ENCODE results near the gene FBP1. TPM values are rescaled to one million over a fixed set of nuclear protein-coding genes. Genes with fewer than 3 reads are reported as not detected.

Gene FBP1
- total and polyA plus RNA-seq, 10 of the 15 experiments (the other 5 are each of a cell fraction or from before 2014, with no cell fraction given), result 0.11 to 0.38 (median 0.15) TPM; not detected in 7

DNA sequence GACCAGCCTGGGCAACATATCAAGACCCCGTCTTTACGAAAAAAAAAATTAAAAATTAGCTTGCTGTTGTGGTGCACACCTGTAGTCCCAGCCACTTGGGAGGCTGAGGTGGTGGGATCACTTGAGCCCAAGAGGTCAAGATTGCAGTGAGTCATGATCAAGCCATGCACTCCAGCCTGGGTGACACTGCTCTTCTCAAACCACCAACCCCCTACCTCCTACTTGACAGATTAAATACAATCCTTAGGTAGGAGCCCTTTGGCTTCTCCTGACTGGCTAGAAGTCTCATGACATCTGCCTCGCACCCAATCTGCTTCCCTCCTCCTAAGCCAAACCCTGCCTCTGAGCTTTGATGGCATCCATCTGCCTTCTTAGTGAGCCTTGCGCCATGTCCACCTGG lies 11.6 kb upstream of the FBP1 start:
- RAD21 ChIA-PET (ENCODE audit: unreplicated experiment), result no interaction called here
- no peak for ATAC-seq
- FAIRE-seq, result no peak
- BruUV-seq (replicated peaks), result no TSS peak
- no peak overlapping the region for H3K9ac ChIP-seq (ENCODE audit: control insufficient read depth, insufficient read depth, low read length)
- no peak overlapping the region for H3K27ac ChIP-seq (ENCODE audit: control insufficient read depth, insufficient read depth)
- H3K79me2 ChIP-seq (ENCODE audit: control insufficient read depth, insufficient read depth, low read length), result no peaks in the 10 kb centered on the region
- no peaks in the 10 kb centered on the region for H4K20me1 ChIP-seq (ENCODE audit: control insufficient read depth, insufficient read depth)
- in situ Hi-C loops (cut with MboI), result no loop called here
- no peak for DNase-seq (ENCODE audit: low read depth, low spot score)
- intact Hi-C loops (cut with micrococcal nuclease; ENCODE audit: unreplicated experiment), result no loop called here
- 60% methylated on average over 4 of the region's 4 CpGs for WGBS (ENCODE audit: insufficient coverage, insufficient replicate concordance, low lambda C conversion rate, missing lambda C conversion rate)
- no peak overlapping the region for H2AFZ ChIP-seq (ENCODE audit: control insufficient read depth, low read depth, low read length)
- peaks cover 5% of the 10 kb centered on the region for H3K4me1 ChIP-seq (ENCODE audit: control insufficient read depth, insufficient read depth, low read length)
- SMC1A ChIA-PET (ENCODE audit: uncharacterized antibody, unreplicated experiment), result no interaction called here
- H3K36me3 ChIP-seq (ENCODE audit: control insufficient read depth in 2 of 2, insufficient read depth in 2 of 2, low read length in 1 of 2), result no peaks in the 10 kb centered on the region
- no peak overlapping the region for H3K4me3 ChIP-seq
- no peaks in the 10 kb centered on the region for H3K9me3 ChIP-seq (replicated peaks; ENCODE audit: control insufficient read depth, insufficient read depth, low read length)
- H3K4me2 ChIP-seq (ENCODE audit: control insufficient read depth, insufficient read depth), result no peak overlapping the region
- CTCF ChIA-PET, result no interaction called here
- H3K27me3 ChIP-seq (replicated peaks in 1 of 2; ENCODE audit: control insufficient read depth in 2 of 2, insufficient read depth in 2 of 2, low read length in 1 of 2), result no peaks in the 10 kb centered on the region
- POLR2A ChIA-PET, result no interaction called here
- TF ChIP-seq, protein P1, sequence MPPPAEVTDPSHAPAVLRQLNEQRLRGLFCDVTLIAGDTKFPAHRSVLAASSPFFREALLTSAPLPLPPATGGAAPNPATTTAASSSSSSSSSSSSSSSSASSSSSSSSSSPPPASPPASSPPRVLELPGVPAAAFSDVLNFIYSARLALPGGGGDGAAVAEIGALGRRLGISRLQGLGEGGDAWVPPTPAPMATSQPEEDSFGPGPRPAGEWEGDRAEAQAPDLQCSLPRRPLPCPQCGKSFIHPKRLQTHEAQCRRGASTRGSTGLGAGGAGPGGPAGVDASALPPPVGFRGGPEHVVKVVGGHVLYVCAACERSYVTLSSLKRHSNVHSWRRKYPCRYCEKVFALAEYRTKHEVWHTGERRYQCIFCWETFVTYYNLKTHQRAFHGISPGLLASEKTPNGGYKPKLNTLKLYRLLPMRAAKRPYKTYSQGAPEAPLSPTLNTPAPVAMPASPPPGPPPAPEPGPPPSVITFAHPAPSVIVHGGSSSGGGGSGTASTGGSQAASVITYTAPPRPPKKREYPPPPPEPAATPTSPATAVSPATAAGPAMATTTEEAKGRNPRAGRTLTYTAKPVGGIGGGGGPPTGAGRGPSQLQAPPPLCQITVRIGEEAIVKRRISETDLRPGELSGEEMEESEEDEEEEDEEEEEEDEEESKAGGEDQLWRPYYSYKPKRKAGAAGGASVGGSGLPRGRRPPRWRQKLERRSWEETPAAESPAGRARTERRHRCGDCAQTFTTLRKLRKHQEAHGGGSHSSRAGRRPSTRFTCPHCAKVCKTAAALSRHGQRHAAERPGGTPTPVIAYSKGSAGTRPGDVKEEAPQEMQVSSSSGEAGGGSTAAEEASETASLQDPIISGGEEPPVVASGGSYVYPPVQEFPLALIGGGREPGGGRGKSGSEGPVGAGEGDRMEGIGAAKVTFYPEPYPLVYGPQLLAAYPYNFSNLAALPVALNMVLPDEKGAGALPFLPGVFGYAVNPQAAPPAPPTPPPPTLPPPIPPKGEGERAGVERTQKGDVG (CRISPR knock-in tag; IDR thresholded peaks at IDR 0.05), result no peak
- TF ChIP-seq MYC (IDR thresholded peaks at IDR 0.05; ENCODE audit: insufficient read depth, insufficient read length, insufficient replicate concordance, low read length, severe bottlenecking) (no peak), RAD51 (IDR thresholded peaks at IDR 0.05) (no peak), ZNF274 (IDR thresholded peaks at IDR 0.05; ENCODE audit: insufficient read depth, insufficient read length) (no peak), CHD1 (IDR thresholded peaks at IDR 0.05; ENCODE audit: low read depth, low read length) (no peak), ATF7 (IDR thresholded peaks at IDR 0.05; ENCODE audit: low read depth) (no peak), JUND (IDR thresholded peaks at IDR 0.05; ENCODE audit: low read depth, low read length) (no peak), PBX3 (IDR thresholded peaks at IDR 0.05; ENCODE audit: insufficient replicate concordance, low read depth, low read length) (no peak), POLR2AphosphoS5 (IDR thresholded peaks at IDR 0.05; ENCODE audit: low read length) (no peak), STAT3 (IDR thresholded peaks at IDR 0.05; ENCODE audit: low read depth, low read length) (no peak), NFXL1 (IDR thresholded peaks at IDR 0.05; ENCODE audit: borderline replicate concordance) (no peak), LARP7 (IDR thresholded peaks at IDR 0.05) (no peak), ZNF687 (IDR thresholded peaks at IDR 0.05) (no peak), KLF5 (IDR thresholded peaks at IDR 0.05; ENCODE audit: partially characterized antibody) (no peak), BACH1 (IDR thresholded peaks at IDR 0.05; ENCODE audit: borderline replicate concordance) (no peak), RAD21 (IDR thresholded peaks at IDR 0.05; ENCODE audit: insufficient read depth, low read depth, low read length) (no peak), PML (IDR thresholded peaks at IDR 0.05; ENCODE audit: low read length) (no peak), HCFC1 (IDR thresholded peaks at IDR 0.05; ENCODE audit: low read length) (no peak)

Data from GM12878 (cell line).